ENCODE results near the gene SLC16A8. TPM values are rescaled to one million over a fixed set of nuclear protein-coding genes. Genes with fewer than 3 reads are reported as not detected.

Gene SLC16A8
- total RNA-seq, 2 donors from 2014 or later = 0.39 TPM; not detected in 1

GRCh38 chr22:38032681-38033521 is 51.1 kb downstream of the SLC16A8 start:
- ATAC-seq (no peak), DNase-seq (ENCODE audit: low spot score in 2 of 2) (no peak)
- no peaks in the 10 kb centered on the region for H3K36me3 Mint-ChIP-seq
- H3K27ac Mint-ChIP-seq = peak overlapping the region; percentile 32 to 49
- no peaks in the 10 kb centered on the region for H3K9me3 Mint-ChIP-seq

GRCh38 chr22:38031491-38031890 is 52.5 kb downstream of the SLC16A8 start:
- no peak for ATAC-seq
- H3K27ac Mint-ChIP-seq = peak overlapping the region in 1 of 2 donors; percentile 41
- H3K36me3 Mint-ChIP-seq = no peaks in the 10 kb centered on the region
- DNase-seq (ENCODE audit: low spot score in 2 of 2) = no peak
- H3K9me3 Mint-ChIP-seq = no peaks in the 10 kb centered on the region

GRCh38 chr22:38030311-38031133 is 53.5 kb downstream of the SLC16A8 start:
- Mint-ChIP-seq H3K36me3 (no peaks in the 10 kb centered on the region), H3K27ac (no peak overlapping the region), H3K9me3 (no peaks in the 10 kb centered on the region)
- ATAC-seq (no peak), DNase-seq (ENCODE audit: low spot score in 2 of 2) (no peak)

- Mint-ChIP-seq H3K9me3 (no peaks in the 10 kb centered on the region), H3K27ac (no peak overlapping the region), H3K36me3 (no peaks in the 10 kb centered on the region)
- DNase-seq (ENCODE audit: low spot score in 2 of 2) (no peak), ATAC-seq (no peak)
Observed at GRCh38 chr22:38029901-38030300, 54.1 kb downstream of the SLC16A8 start.

- Mint-ChIP-seq H3K27ac (no peak overlapping the region), H3K36me3 (no peaks in the 10 kb centered on the region), H3K9me3 (no peaks in the 10 kb centered on the region)
- DNase-seq (ENCODE audit: low spot score in 2 of 2) (no peak), ATAC-seq (no peak)
Observed at GRCh38 chr22:38029370-38029769, 54.6 kb downstream of the SLC16A8 start.

GRCh38 chr22:38028344-38029130 is 55.4 kb downstream of the SLC16A8 start:
- DNase-seq (ENCODE audit: low spot score in 2 of 2) (no peak), ATAC-seq (no peak)
- Mint-ChIP-seq H3K27ac (no peak overlapping the region), H3K36me3 (no peaks in the 10 kb centered on the region), H3K9me3 (no peaks in the 10 kb centered on the region)

Other genes starting within 250 kb of the SLC16A8 start
- gene ANKRD54, start 239.8 kb downstream of the SLC16A8 start, total RNA-seq = 10 to 100 TPM; 16.6 to 22.4 TPM
- gene EIF3L, start 234.8 kb downstream of the SLC16A8 start, total RNA-seq = 1,000 to 10,000 TPM in 1 of 2 donors, 100 to 1,000 TPM in 1; 699 to 1,046 TPM
- gene MICALL1, start 177.9 kb downstream of the SLC16A8 start, total RNA-seq = 10 to 100 TPM; 13.9 to 16.5 TPM
- not detected for gene C22orf23, start 130.6 kb downstream of the SLC16A8 start, total RNA-seq
- gene POLR2F, start 130.5 kb downstream of the SLC16A8 start, total RNA-seq = 10 to 100 TPM; 55.3 to 70.3 TPM
- not detected for gene SOX10, start 99.6 kb downstream of the SLC16A8 start, total RNA-seq
- gene PICK1, start 26.8 kb downstream of the SLC16A8 start, total RNA-seq = 10 to 100 TPM; 25.1 to 26.7 TPM
- 1 to 10 TPM; 1.1 to 1.3 TPM for gene BAIAP2L2, start 26.5 kb upstream of the SLC16A8 start, total RNA-seq
- 10 to 100 TPM; 74.3 to 75.7 TPM for gene PLA2G6, start 97.6 kb upstream of the SLC16A8 start, total RNA-seq
- gene MAFF, start 117.8 kb upstream of the SLC16A8 start, total RNA-seq = 10 to 100 TPM; 12.4 to 21.2 TPM
- 10 to 100 TPM; 21.4 to 22.0 TPM for gene TMEM184B, start 188.8 kb upstream of the SLC16A8 start, total RNA-seq
- 100 to 1,000 TPM in 1 of 2 donors, 10 to 100 TPM in 1; 99.6 to 110 TPM for gene CSNK1E, start 233.2 kb upstream of the SLC16A8 start, total RNA-seq

Data from activated naive CD4-positive, alpha-beta T cell treated with anti-CD3 and anti-CD28 coated beads, Interleukin-2, amount 50 U/mL, for 72 hours (primary cell).